SK-N-SH (cell line): ENCODE measurements around the gene FGGY. TPM values are rescaled to one million over a fixed set of nuclear protein-coding genes. Genes with fewer than 3 reads are reported as not detected.

Experiments
- CTCF ChIA-PET: fragments of 300-600, 350-600 bp; formaldehyde crosslinking; extraction: SDS; loops from one replicate; lab custom pipeline; 2021; lab: Yijun Ruan, JAX
- POLR2A ChIA-PET: fragments of 350-600 bp; sonication (Branson Sonifier 250); formaldehyde crosslinking; extraction: SDS; loops from one replicate; lab custom pipeline; 2020; ENCODE audit warnings: antibody characterized with exemption, inconsistent platforms; lab: Yijun Ruan, JAX
- DNase-seq: peaks from one replicate; pipeline ENCODE4 v3.0.0; 2012
- H2AFZ ChIP-seq: fragments of 200-600 bp; sonication (generic); 2 replicates; pipeline ENCODE4 v1.8.1; 2016; ENCODE audit warnings: antibody characterized with exemption, mild to moderate bottlenecking, low read depth
- H3F3A ChIP-seq: fragments of 200-600 bp; sonication (generic); replicated peaks from 2 replicates; pipeline ENCODE3; 2016; ENCODE audit warnings: antibody characterized with exemption, mild to moderate bottlenecking; ENCODE audit not compliant: insufficient read depth
- H3K27ac ChIP-seq, 2 experiments: fragments of 200-500 bp in 1 of 2; fragments of 200-600 bp in 1 of 2; sonication (Bioruptor generic) in 1 of 2; sonication (generic), shearing (Covaris generic) in 1 of 2; 2 replicates each; pipeline versions ENCODE4 v1.5.1 to v1.6.1; 2014 to 2016; ENCODE audit warnings: low read depth in 2 of 2, inconsistent platforms in 1 of 2, low read length in 1 of 2, mild to moderate bottlenecking in 1 of 2, mixed read lengths in 1 of 2
- H3K27me3 ChIP-seq: fragments of 200-600 bp; sonication (generic), shearing (Covaris generic); 2 replicates; pipeline ENCODE4 v1.6.1; 2016; ENCODE audit warnings: mixed run types; ENCODE audit not compliant: insufficient read depth
- H3K36me3 ChIP-seq, 2 experiments: fragments of 200-500 bp in 1 of 2; fragments of 200-600 bp in 1 of 2; sonication (Bioruptor generic) in 1 of 2; sonication (generic) in 1 of 2; replicated peaks in 1 of 2; 2 replicates each; pipeline versions ENCODE3 to v1.5.1; 2014 to 2016; ENCODE audit warnings: low read length in 1 of 2, mild to moderate bottlenecking in 1 of 2; ENCODE audit not compliant: insufficient read depth in 2 of 2, control insufficient read depth in 1 of 2
- H3K4me1 ChIP-seq, 2 experiments: fragments of 200-500 bp in 1 of 2; fragments of 200-600 bp in 1 of 2; sonication (Bioruptor generic) in 1 of 2; sonication (generic), shearing (Covaris generic) in 1 of 2; 2 replicates each; pipeline versions ENCODE4 v1.5.1 to v1.6.1; 2014 to 2016; ENCODE audit warnings: low read depth in 1 of 2, low read length in 1 of 2, mixed run types in 1 of 2; ENCODE audit not compliant: insufficient read depth in 2 of 2, control insufficient read depth in 1 of 2
- H3K4me2 ChIP-seq: fragments of 200-600 bp; sonication (generic), shearing (Covaris generic); 2 replicates; pipeline ENCODE4 v1.6.1; 2017; ENCODE audit warnings: mixed run types
- H3K4me3 ChIP-seq, 2 experiments: fragments of 200-500 bp in 1 of 2; fragments of 200-600 bp in 1 of 2; sonication (Bioruptor generic) in 1 of 2; sonication (generic), shearing (Covaris generic) in 1 of 2; 2 replicates each; pipeline versions ENCODE4 v1.5.1 to v1.8.1; 2014 to 2016; ENCODE audit warnings: low read depth in 2 of 2, inconsistent platforms in 1 of 2, low read length in 1 of 2, mild to moderate bottlenecking in 1 of 2, mixed read lengths in 1 of 2, moderate library complexity in 1 of 2
- H3K79me2 ChIP-seq: fragments of 200-600 bp; sonication (generic); 2 replicates; pipeline ENCODE4 v1.8.1; 2017; ENCODE audit warnings: mild to moderate bottlenecking; ENCODE audit not compliant: insufficient read depth
- H3K9ac ChIP-seq: fragments of 200-600 bp; sonication (generic); 2 replicates; pipeline ENCODE4 v1.6.1; 2017; ENCODE audit warnings: mixed run types
- H3K9me2 ChIP-seq: fragments of 200-600 bp; sonication (generic); 2 replicates; pipeline ENCODE4 v1.6.1; 2017; ENCODE audit warnings: mixed run types
- H3K9me3 ChIP-seq: fragments of 200-600 bp; sonication (generic); 2 replicates; pipeline ENCODE4 v1.6.1; 2017; ENCODE audit warnings: mixed run types, mild to moderate bottlenecking, moderate library complexity
- H4K20me1 ChIP-seq: fragments of 200-600 bp; sonication (generic); 2 replicates; pipeline ENCODE4 v1.6.1; 2017; ENCODE audit warnings: mild to moderate bottlenecking, mixed run types; ENCODE audit not compliant: insufficient read depth
- CHD2 ChIP-seq: fragments of 150-350 bp; IDR thresholded peaks from 2 replicates; pipeline ENCODE4 v1.6.1; 2018; ENCODE audit warnings: low read length; ENCODE audit not compliant: partially characterized antibody
- ELF1 ChIP-seq: IDR thresholded peaks from 2 replicates; pipeline ENCODE4 v1.4.0; 2012
- FOSL2 ChIP-seq: IDR thresholded peaks from 2 replicates; pipeline ENCODE4 v1.4.0; 2012; ENCODE audit warnings: low read depth, mild to moderate bottlenecking, moderate library complexity, borderline replicate concordance
- FOXM1 ChIP-seq: IDR thresholded peaks from 2 replicates; pipeline ENCODE4 v1.4.0; 2012; ENCODE audit warnings: low read depth, mild to moderate bottlenecking
- GABPA ChIP-seq: IDR thresholded peaks from 2 replicates; pipeline ENCODE4 v1.4.0; 2012; ENCODE audit warnings: low read depth, mild to moderate bottlenecking
- GATA2 ChIP-seq: sonication (generic); formaldehyde crosslinking; IDR thresholded peaks from 2 replicates; pipeline ENCODE4 v1.5.0; 2020; ENCODE audit warnings: mild to moderate bottlenecking, missing genetic modification reagents
- IRF3 ChIP-seq: fragments of 150-350 bp; IDR thresholded peaks from 2 replicates; pipeline ENCODE4 v1.6.1; 2016; ENCODE audit warnings: mild to moderate bottlenecking, low read depth, low read length
- JUND ChIP-seq: IDR thresholded peaks from 2 replicates; pipeline ENCODE4 v1.4.0; 2012
- MXI1 ChIP-seq: IDR thresholded peaks from 2 replicates; pipeline ENCODE4 v1.6.1; 2012; ENCODE audit warnings: mild to moderate bottlenecking, low read depth, low read length, improper control_type of control experiment
- NFIC ChIP-seq: IDR thresholded peaks from 2 replicates; pipeline ENCODE4 v1.4.0; 2012; ENCODE audit warnings: borderline replicate concordance
- NRF1 ChIP-seq: IDR thresholded peaks from 2 replicates; pipeline ENCODE4 v1.6.1; 2012; ENCODE audit warnings: low read depth, mild to moderate bottlenecking, low read length
- RAD21 ChIP-seq: IDR thresholded peaks from 2 replicates; pipeline ENCODE4 v1.6.1; 2012; ENCODE audit warnings: mild to moderate bottlenecking, low read length
- RCOR1 ChIP-seq: fragments of 150-350 bp; IDR thresholded peaks from 2 replicates; pipeline ENCODE4 v1.6.1; 2017; ENCODE audit warnings: antibody characterized with exemption, low read length
- RFX5 ChIP-seq: IDR thresholded peaks from 2 replicates; pipeline ENCODE4 v1.6.1; 2012; ENCODE audit warnings: mild to moderate bottlenecking, improper control_type of control experiment, low read length
- RXRA ChIP-seq: IDR thresholded peaks from 2 replicates; pipeline ENCODE4 v1.4.0; 2012; ENCODE audit warnings: low read depth, mild to moderate bottlenecking, borderline replicate concordance
- TAF1 ChIP-seq: IDR thresholded peaks from 2 replicates; pipeline ENCODE4 v1.6.1; 2012; ENCODE audit warnings: low read depth, mild to moderate bottlenecking, low read length, moderate library complexity, borderline replicate concordance
- USF1 ChIP-seq: IDR thresholded peaks from 2 replicates; pipeline ENCODE4 v1.4.0; 2012; ENCODE audit warnings: low read depth, borderline replicate concordance
- ZBTB33 ChIP-seq: IDR thresholded peaks from 2 replicates; pipeline ENCODE4 v1.4.0; 2012; ENCODE audit warnings: low read depth, borderline replicate concordance
- WGBS: methylation state at CpG from one replicate; pipeline ENCODE4 v1.1.6; 2017; ENCODE audit warnings: low lambda C conversion rate; 5-methylcytosine and 5-hydroxymethylcytosine counted together
- polyA plus RNA-seq, 3 experiments: library from polyadenylated mRNA; depleted of rRNA; stranded (reverse); fragments of >200 nt; gene quantifications; 2 replicates each; pipeline ENCODE4 v1.2.3, GENCODE V29; 2012

Gene FGGY
- polyA plus RNA-seq, 1 of the 3 experiments (the other 2 are of a cell fraction) = 10.3 TPM

- no peaks in the 10 kb centered on the region for H3K27me3 ChIP-seq
- H3K9me2 ChIP-seq = no peaks in the 10 kb centered on the region
- no peaks in the 10 kb centered on the region for H3F3A ChIP-seq
- no peaks in the 10 kb centered on the region for H3K79me2 ChIP-seq
- H3K4me3 ChIP-seq = no peak overlapping the region
- H4K20me1 ChIP-seq = no peaks in the 10 kb centered on the region
- no peak for DNase-seq
- H3K36me3 ChIP-seq = no peaks in the 10 kb centered on the region
- H3K27ac ChIP-seq = peak overlapping the region in 1 of 2 experiments; percentile 37; a peak in 1 of 4 replicates
- no peak overlapping the region for H3K9ac ChIP-seq
- WGBS = 70% methylated on average over 2 of the region's 3 CpGs
- 0 out of 2 replicates have a peak overlapping the region, but pooled peaks have one; percentile 15 for H3K4me2 ChIP-seq
- no peaks in the 10 kb centered on the region for H3K4me1 ChIP-seq
- ChIA-PET CTCF (interaction anchor here (1.3 kb wide), 1 partner anchor 12 kb away, joined by 3 read pairs; no protein-coding TSS in a partner anchor), POLR2A (no interaction called here)
- TF ChIP-seq GABPA (no peak), IRF3 (no peak), GATA2 (CRISPR knock-in tag) (no peak), ZBTB33 (no peak), JUND (0 out of 2 replicates have a peak, but pooled peaks have one; percentile 20), RCOR1 (no peak), TAF1 (no peak), RXRA (0 out of 2 replicates have a peak, but pooled peaks have one; percentile 8), ELF1 (0 out of 2 replicates have a peak, but pooled peaks have one; percentile 39), FOSL2 (peak; percentile 3; the same call in 1 of the 2 replicates), MXI1 (no peak), NRF1 (no peak), FOXM1 (no peak), NFIC (no peak), USF1 (no peak)
- H2AFZ ChIP-seq = peak overlapping the region; percentile 55; the same call in 1 of the 2 replicates
- H3K9me3 ChIP-seq = no peaks in the 10 kb centered on the region
Measured at GRCh38 chr1:59434336-59434735, 137.4 kb downstream of the FGGY start.

- CTCF ChIA-PET = no interaction called here
- POLR2A ChIA-PET = no interaction called here
- no peak for DNase-seq
- Histone ChIP-seq H3K36me3 (no peaks in the 10 kb centered on the region), H3K27me3 (no peaks in the 10 kb centered on the region), H3K4me2 (no peak overlapping the region), H4K20me1 (no peaks in the 10 kb centered on the region), H3K9me3 (no peaks in the 10 kb centered on the region), H3K4me3 (no peak overlapping the region), H3F3A (no peaks in the 10 kb centered on the region), H3K27ac (no peak overlapping the region), H3K79me2 (no peaks in the 10 kb centered on the region), H2AFZ (no peak overlapping the region), H3K4me1 (no peaks in the 10 kb centered on the region), H3K9ac (no peak overlapping the region), H3K9me2 (no peaks in the 10 kb centered on the region)
- WGBS = 88% methylated on average over 2 of the region's 2 CpGs
- TF ChIP-seq CHD2 (no peak), RFX5 (no peak), RAD21 (no peak)
Measured at GRCh38 chr1:59436637-59437036, 139.7 kb downstream of the FGGY start.
